OCI-LY1 (cell line): ENCODE data around the gene CRX.

Experiments
- EZH2 ChIP-seq: fragments of 200-600 bp; sonication (generic), shearing (Covaris generic); IDR thresholded peaks from 2 replicates; pipeline ENCODE4 v1.8.0; 2017; ENCODE audit warnings: borderline replicate concordance, mixed run types, mild to moderate bottlenecking, antibody characterized with exemption, low read length, moderate library complexity, mixed read lengths
- TF ChIP-seq, protein P1 (sequence below): fragments of 200-600 bp; sonication (generic), shearing (Covaris generic); IDR thresholded peaks from 2 replicates; pipeline ENCODE4 v1.5.1; 2017; ENCODE audit warnings: mild to moderate bottlenecking, antibody characterized with exemption, low read length, moderate library complexity, mixed read lengths

DNA sequence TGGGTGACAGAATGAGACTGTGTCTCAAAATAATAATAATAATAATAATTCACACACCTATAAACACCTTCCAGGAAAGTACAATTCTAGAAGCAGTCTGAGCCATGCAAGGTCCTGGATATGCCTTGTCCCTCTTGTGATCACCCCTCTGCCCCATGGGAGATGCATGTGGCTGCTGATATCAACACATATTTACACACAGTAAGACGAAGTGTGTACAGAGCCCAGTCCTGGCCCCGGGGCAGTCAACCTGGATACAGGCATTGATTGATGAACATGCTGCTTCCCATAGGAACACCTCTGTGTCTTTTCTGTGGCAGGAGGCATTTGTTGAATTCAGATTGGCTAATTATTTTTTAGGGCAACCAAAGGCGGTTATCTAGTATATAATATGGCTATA lies 61.2 kb downstream of the CRX start:
- TF ChIP-seq, protein P1, sequence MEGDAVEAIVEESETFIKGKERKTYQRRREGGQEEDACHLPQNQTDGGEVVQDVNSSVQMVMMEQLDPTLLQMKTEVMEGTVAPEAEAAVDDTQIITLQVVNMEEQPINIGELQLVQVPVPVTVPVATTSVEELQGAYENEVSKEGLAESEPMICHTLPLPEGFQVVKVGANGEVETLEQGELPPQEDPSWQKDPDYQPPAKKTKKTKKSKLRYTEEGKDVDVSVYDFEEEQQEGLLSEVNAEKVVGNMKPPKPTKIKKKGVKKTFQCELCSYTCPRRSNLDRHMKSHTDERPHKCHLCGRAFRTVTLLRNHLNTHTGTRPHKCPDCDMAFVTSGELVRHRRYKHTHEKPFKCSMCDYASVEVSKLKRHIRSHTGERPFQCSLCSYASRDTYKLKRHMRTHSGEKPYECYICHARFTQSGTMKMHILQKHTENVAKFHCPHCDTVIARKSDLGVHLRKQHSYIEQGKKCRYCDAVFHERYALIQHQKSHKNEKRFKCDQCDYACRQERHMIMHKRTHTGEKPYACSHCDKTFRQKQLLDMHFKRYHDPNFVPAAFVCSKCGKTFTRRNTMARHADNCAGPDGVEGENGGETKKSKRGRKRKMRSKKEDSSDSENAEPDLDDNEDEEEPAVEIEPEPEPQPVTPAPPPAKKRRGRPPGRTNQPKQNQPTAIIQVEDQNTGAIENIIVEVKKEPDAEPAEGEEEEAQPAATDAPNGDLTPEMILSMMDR, result no peak
- TF ChIP-seq EZH2, result no peak
